GM19193 (cell line): ENCODE measurements around the gene CDA.
A peak's percentile ranks its signal among the peaks of the same experiment; 100 is the strongest.

Source experiments
- POLR2A ChIP-seq: IDR thresholded peaks from 4 replicates; pipeline ENCODE4 v1.6.1; 2011; ENCODE audit not compliant: insufficient read depth, insufficient read length; ENCODE audit errors: extremely low read depth

Gene CDA

DNA sequence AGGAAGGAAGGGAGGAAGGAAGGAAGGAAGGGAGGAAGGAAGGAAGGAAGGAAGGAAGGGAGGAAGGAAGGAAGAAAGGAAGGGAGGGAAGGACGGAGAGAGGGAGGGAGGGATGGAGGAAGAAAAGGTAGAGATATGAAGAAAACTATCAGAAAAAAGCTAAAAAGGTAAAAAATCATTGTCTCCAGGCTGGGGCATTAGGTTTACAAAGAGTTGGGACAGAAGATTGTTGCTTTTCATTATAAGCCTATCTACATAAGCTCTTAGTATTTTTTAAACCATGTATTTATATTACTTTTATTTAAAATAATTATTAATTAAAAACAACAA is 37.2 kb downstream of the CDA start:
- TF ChIP-seq POLR2A = no peak

DNA sequence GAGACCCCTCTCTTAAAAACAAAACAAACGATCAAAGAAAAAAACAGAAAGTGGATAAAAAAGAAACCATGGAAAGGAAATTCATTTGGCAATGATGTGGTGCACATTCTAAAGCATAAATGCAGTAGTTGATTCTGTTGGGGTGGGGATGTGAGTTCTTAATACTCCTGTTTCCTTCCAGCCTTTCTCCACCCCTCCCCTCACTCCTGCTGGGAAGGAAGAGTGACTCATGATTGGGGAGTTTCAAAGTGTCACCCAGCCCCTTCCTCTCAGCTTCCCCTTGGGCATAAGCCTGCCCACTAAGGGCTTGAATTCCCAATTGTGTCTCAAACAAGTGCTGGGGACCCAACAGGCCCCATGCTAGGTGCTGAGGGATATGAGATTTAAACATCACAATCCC is 37.6 kb downstream of the CDA start:
- no peak for TF ChIP-seq POLR2A

DNA sequence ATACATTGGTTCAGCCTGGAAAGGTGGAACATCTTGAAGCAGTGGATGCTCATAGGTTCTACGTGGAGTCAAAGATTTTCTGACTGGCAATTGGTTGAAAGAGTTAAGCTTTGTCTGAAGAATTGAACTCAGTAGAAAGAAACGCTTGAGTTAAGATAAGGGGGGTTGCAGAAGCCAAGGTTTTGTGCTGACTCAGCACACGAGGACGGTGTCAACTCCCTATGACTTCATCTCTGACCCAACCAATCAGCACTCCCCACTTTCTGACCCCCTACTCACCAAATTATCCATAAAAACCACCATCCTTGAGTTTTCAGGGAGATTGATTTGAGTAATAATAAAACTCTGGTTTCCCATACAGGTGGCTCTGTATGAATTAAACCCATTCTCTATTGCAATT is 41.8 kb downstream of the CDA start:
- no peak for TF ChIP-seq POLR2A

DNA sequence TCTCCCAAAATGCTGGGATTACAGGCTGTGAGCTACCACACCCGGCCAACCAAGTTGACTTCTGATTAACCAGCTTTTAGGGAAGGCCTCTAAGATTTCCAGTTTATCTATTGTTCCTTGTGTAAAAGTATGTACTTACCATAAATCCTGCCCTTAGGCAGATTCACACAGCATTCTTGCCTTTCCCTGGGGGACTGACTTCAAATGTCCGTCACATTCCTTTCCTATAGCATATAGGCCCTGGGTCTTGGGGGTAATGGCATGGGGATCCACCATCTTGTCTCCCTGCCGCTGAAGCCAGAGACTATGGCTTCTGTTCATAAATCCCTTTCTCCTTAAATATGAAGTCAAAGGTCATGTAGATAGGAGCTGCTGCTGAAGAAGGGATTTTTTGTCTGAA is 43.5 kb downstream of the CDA start:
- TF ChIP-seq POLR2A = no peak

DNA sequence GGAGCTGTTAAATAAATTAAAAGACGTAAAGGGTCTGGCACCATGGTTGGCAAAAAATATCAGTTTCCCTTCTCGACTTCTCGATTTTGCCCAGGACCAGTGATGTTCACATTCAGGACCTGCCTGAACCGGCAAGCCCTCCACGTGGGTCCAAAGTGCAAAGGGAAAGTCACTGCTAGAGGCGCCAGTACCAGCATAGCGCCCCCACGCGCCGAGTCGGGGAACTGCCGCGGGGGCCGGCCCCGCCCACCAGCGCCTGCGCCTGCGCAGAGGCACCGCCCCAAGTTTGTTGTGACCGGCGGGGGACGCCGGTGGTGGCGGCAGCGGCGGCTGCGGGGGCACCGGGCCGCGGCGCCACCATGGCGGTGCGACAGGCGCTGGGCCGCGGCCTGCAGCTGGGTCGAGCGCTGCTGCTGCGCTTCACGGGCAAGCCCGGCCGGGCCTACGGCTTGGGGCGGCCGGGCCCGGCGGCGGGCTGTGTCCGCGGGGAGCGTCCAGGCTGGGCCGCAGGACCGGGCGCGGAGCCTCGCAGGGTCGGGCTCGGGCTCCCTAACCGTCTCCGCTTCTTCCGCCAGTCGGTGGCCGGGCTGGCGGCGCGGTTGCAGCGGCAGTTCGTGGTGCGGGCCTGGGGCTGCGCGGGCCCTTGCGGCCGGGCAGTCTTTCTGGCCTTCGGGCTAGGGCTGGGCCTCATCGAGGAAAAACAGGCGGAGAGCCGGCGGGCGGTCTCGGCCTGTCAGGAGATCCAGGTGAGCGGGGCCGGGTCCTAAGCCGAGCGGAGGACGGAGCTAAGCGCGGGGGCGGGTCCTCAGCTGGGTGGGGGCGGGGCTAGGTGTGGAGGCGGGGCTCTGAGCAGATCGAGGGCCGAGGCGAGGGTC is 44.5 kb downstream of the CDA start, which contains the start of gene PINK1:
Gene PINK1 (plus strand): TSS at position 269 of the 875 bp plus-strand sequence. CDS start 91 bp downstream, at position 360.
- TF ChIP-seq POLR2A = peak; percentile 22

DNA sequence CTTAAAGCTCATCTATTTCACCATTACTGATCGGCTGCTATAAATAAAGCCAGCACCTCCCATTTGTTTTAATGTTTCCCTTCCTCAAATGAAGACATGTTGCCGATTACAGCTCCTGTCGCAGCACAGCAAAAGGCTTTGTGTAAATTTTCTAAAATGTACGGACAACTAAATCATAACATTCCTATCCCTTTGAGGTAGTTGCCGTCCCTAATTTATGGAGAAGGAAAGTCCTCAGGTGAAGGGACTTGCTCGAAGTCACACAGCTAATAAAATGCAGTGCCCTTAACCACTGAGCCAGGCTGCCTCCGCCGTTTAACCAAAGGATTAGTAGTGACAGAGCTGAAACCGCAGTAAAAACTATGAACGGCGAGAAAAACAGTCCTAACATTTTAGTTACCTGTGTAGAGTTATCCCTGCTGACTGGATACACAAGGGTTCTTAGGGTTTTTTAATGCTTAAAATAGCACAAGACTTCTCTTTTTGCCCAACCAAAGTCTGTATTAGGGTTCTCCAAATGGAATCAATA is 45.2 kb downstream of the CDA start:
- no peak for TF ChIP-seq POLR2A

GRCh38 chr1:20634594-20635084 is 45.7 kb downstream of the CDA start:
- TF ChIP-seq POLR2A = no peak

- TF ChIP-seq POLR2A = no peak
Measured at GRCh38 chr1:20636785-20637347, 48.0 kb downstream of the CDA start.

GRCh38 chr1:20640183-20640597 is 51.3 kb downstream of the CDA start:
- TF ChIP-seq POLR2A = no peak

GRCh38 chr1:20641975-20642374 is 53.1 kb downstream of the CDA start:
- no peak for TF ChIP-seq POLR2A

- TF ChIP-seq POLR2A = no peak
Measured at GRCh38 chr1:20643080-20643479, 54.2 kb downstream of the CDA start.

- TF ChIP-seq POLR2A = no peak
Measured at GRCh38 chr1:20644416-20644815, 55.5 kb downstream of the CDA start.

DNA sequence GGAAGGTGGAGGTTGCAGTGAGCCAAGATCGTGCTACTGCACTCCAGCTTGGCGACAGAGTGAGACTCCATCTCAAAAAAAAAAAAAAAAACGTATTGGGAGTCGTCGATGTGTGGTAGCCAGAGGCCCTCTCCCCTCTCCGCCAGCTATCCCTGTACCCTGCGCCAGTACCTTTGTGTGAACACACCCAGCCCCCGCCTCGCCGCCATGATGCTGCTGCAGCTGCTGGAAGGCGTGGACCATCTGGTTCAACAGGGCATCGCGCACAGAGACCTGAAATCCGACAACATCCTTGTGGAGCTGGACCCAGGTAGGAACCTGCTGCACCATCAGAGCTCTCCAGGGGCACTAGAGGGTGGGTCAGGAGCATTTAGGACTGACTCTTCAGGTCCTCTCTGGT is 56.5 kb downstream of the CDA start:
- no peak for TF ChIP-seq POLR2A

- TF ChIP-seq POLR2A = no peak
Measured at GRCh38 chr1:20648438-20648837, 59.5 kb downstream of the CDA start.

- TF ChIP-seq POLR2A = no peak
Measured at GRCh38 chr1:20648946-20649345, 60.0 kb downstream of the CDA start.

DNA sequence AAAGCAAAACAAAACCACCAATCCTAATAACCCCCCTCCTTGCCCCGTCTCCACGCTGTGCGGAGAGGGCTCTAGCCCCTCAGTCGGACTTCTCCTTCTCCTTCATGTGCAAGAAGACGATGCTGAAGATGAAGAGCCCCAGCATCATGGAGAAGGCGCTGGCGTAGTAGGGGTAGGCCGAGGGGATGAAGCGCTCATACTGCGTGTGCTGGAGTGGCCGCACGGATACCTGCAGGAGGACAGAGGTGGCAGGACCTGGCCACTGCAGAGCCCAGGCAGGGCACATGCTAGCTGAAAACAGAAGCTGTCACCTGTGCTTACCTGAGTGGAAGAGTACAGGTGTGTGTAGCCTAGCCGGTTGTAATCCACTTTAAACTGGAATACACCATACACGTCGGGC is 63.4 kb downstream of the CDA start:
- no peak for TF ChIP-seq POLR2A
